Trophoblast cell (in vitro differentiated cells and primary cell): ENCODE measurements around the gene AJAP1.

Experiments
- DNase-seq, 2 donors: peaks; one replicate each; pipeline ENCODE4 v3.0.0-alpha.2; 2016
- H2AFZ ChIP-seq: 2 replicates; pipeline ENCODE4 v1.6.1; 2013; ENCODE audit warnings: low read length, moderate library complexity, mild to moderate bottlenecking; ENCODE audit not compliant: insufficient read depth, poor library complexity
- H2AK5ac ChIP-seq: 2 replicates; pipeline ENCODE4 v1.6.1; 2013; ENCODE audit warnings: mild to moderate bottlenecking, low read length
- H2BK120ac ChIP-seq: 2 replicates; pipeline ENCODE4 v1.6.1; 2013; ENCODE audit warnings: low read length, mild to moderate bottlenecking, moderate library complexity; ENCODE audit not compliant: insufficient read depth, poor library complexity
- H2BK12ac ChIP-seq: 2 replicates; pipeline ENCODE4 v1.6.1; 2013; ENCODE audit warnings: mild to moderate bottlenecking, low read length, moderate library complexity
- H2BK5ac ChIP-seq: 2 replicates; pipeline ENCODE4 v1.6.1; 2013; ENCODE audit warnings: low read length, low read depth, moderate library complexity, mild to moderate bottlenecking; ENCODE audit not compliant: poor library complexity
- H3K14ac ChIP-seq: 2 replicates; pipeline ENCODE4 v1.6.1; 2013; ENCODE audit warnings: mild to moderate bottlenecking, low read length
- H3K18ac ChIP-seq: 2 replicates; pipeline ENCODE4 v1.6.1; 2013; ENCODE audit warnings: mild to moderate bottlenecking, low read length
- H3K23ac ChIP-seq: 2 replicates; pipeline ENCODE4 v1.6.1; 2013; ENCODE audit warnings: low read length
- H3K27ac ChIP-seq: 2 replicates; pipeline ENCODE4 v1.5.1; 2013; ENCODE audit warnings: low read depth, mild to moderate bottlenecking, inconsistent platforms, low read length, moderate library complexity
- H3K27me3 ChIP-seq: 2 replicates; pipeline ENCODE4 v1.6.1; 2013; ENCODE audit warnings: inconsistent platforms, mild to moderate bottlenecking, low read length, moderate library complexity; ENCODE audit not compliant: insufficient read depth
- H3K36me3 ChIP-seq, 2 experiments: 1 replicate in 1 of 2; 2 replicates in 1 of 2; pipeline ENCODE4 v1.6.1; 2013; ENCODE audit warnings: low read length in 2 of 2, mild to moderate bottlenecking in 2 of 2, moderate library complexity in 1 of 2; ENCODE audit not compliant: insufficient read depth in 2 of 2, control insufficient read depth in 1 of 2
- H3K4ac ChIP-seq: 2 replicates; pipeline ENCODE4 v1.6.1; 2013; ENCODE audit warnings: low read depth, mild to moderate bottlenecking, low read length, moderate library complexity
- H3K4me1 ChIP-seq, 2 experiments: 1 replicate in 1 of 2; 2 replicates in 1 of 2; pipeline ENCODE4 v1.6.1; 2013; ENCODE audit warnings: low read length in 2 of 2, mild to moderate bottlenecking in 2 of 2, moderate library complexity in 1 of 2; ENCODE audit not compliant: insufficient read depth in 2 of 2, control insufficient read depth in 1 of 2
- H3K4me2 ChIP-seq: 2 replicates; pipeline ENCODE4 v1.6.1; 2013; ENCODE audit warnings: inconsistent platforms, mild to moderate bottlenecking, low read length, moderate library complexity
- H3K4me3 ChIP-seq: 2 replicates; pipeline ENCODE4 v1.5.1; 2013; ENCODE audit warnings: mild to moderate bottlenecking, low read depth, low read length, inconsistent platforms
- H3K79me1 ChIP-seq: one replicate; pipeline ENCODE4 v1.6.1; 2013; ENCODE audit warnings: low read length
- H3K79me2 ChIP-seq: 2 replicates; pipeline ENCODE4 v1.6.1; 2013; ENCODE audit warnings: low read length, mild to moderate bottlenecking; ENCODE audit not compliant: control insufficient read depth, insufficient read depth, poor library complexity
- H3K9ac ChIP-seq: 2 replicates; pipeline ENCODE4 v1.6.1; 2013; ENCODE audit warnings: mild to moderate bottlenecking, low read length
- H3K9me3 ChIP-seq: 2 replicates; pipeline ENCODE4 v1.6.1; 2013; ENCODE audit warnings: low read depth, mild to moderate bottlenecking, control low read depth, inconsistent platforms, low read length; ENCODE audit not compliant: insufficient read depth
- H4K12ac ChIP-seq: 2 replicates; pipeline ENCODE4 v1.6.1; 2013; ENCODE audit warnings: low read depth, mild to moderate bottlenecking, low read length, moderate library complexity
- H4K8ac ChIP-seq: 2 replicates; pipeline ENCODE4 v1.6.1; 2013; ENCODE audit warnings: low read depth, mild to moderate bottlenecking, low read length, moderate library complexity
- H4K91ac ChIP-seq: one replicate; pipeline ENCODE4 v1.6.1; 2013; ENCODE audit warnings: low read depth, mild to moderate bottlenecking, low read length, moderate library complexity
- WGBS: extraction: QIAGEN DNeasy Blood & Tissue Kit; methylation state at CpG from one replicate; pipeline ENCODE4 v1.1.7; 2013; ENCODE audit warnings: missing lambda C conversion rate; ENCODE audit not compliant: insufficient read length, insufficient coverage; ENCODE audit errors: extremely low coverage; 5-methylcytosine and 5-hydroxymethylcytosine counted together

The AJAP1 gene

GRCh38 chr1:4658643-4659628 is 4.5 kb downstream of the AJAP1 start:
- no peak for DNase-seq
- peaks cover 4 to 13% of the 10 kb centered on the region in 2 experiments for H3K4me1 ChIP-seq

GRCh38 chr1:4660917-4661594 is 6.6 kb downstream of the AJAP1 start:
- Histone ChIP-seq H2BK5ac (no peak overlapping the region), H3K4me3 (no peak overlapping the region), H3K14ac (no peak overlapping the region), H3K79me1 (no peaks in the 10 kb centered on the region), H3K4ac (no peak overlapping the region), H3K4me2 (no peak overlapping the region), H3K36me3 (no peaks in the 10 kb centered on the region), H2BK120ac (no peak overlapping the region), H3K9ac (no peak overlapping the region), H4K8ac (no peak overlapping the region), H3K27ac (no peak overlapping the region), H2AK5ac (no peak overlapping the region), H4K91ac (no peak overlapping the region), H3K9me3 (peaks cover 5% of the 10 kb centered on the region), H2BK12ac (no peak overlapping the region), H2AFZ (no peak overlapping the region), H3K23ac (no peak overlapping the region), H4K12ac (no peak overlapping the region), H3K18ac (no peak overlapping the region), H3K27me3 (no peaks in the 10 kb centered on the region), H3K79me2 (peaks cover 2% of the 10 kb centered on the region), H3K4me1 (peaks cover 1 to 6% of the 10 kb centered on the region in 2 experiments)
- DNase-seq = no peak
- no CpG with 5 or more reads among the region's 4 CpGs for WGBS

More at GRCh38 chr1:4658643-4659628, 4.5 kb downstream of the AJAP1 start:
- Histone ChIP-seq H3K4ac (no peak overlapping the region), H3K27ac (no peak overlapping the region), H3K14ac (no peak overlapping the region), H3K36me3 (no peaks in the 10 kb centered on the region), H3K4me2 (no peak overlapping the region), H3K9ac (no peak overlapping the region), H3K27me3 (peaks cover 5% of the 10 kb centered on the region), H4K8ac (no peak overlapping the region), H2AK5ac (no peak overlapping the region), H3K9me3 (peaks cover 2% of the 10 kb centered on the region), H2BK12ac (no peak overlapping the region), H4K12ac (no peak overlapping the region), H2BK5ac (no peak overlapping the region), H3K79me1 (no peaks in the 10 kb centered on the region), H3K23ac (no peak overlapping the region), H3K18ac (no peak overlapping the region), H2BK120ac (no peak overlapping the region), H3K4me3 (no peak overlapping the region), H3K79me2 (peaks cover 4% of the 10 kb centered on the region), H2AFZ (no peak overlapping the region), H4K91ac (no peak overlapping the region)
- WGBS = no CpG with 5 or more reads among the region's 16 CpGs

GRCh38 chr1:4661595-4661917 is 7.1 kb downstream of the AJAP1 start:
- Histone ChIP-seq H3K27me3 (no peaks in the 10 kb centered on the region), H2BK12ac (no peak overlapping the region), H3K4me3 (no peak overlapping the region), H2AFZ (no peak overlapping the region), H3K9ac (no peak overlapping the region), H3K79me2 (peaks cover 2% of the 10 kb centered on the region), H4K8ac (no peak overlapping the region), H4K12ac (no peak overlapping the region), H2BK120ac (no peak overlapping the region), H3K36me3 (no peaks in the 10 kb centered on the region), H3K23ac (no peak overlapping the region), H3K18ac (no peak overlapping the region), H3K14ac (no peak overlapping the region), H4K91ac (no peak overlapping the region), H3K4ac (no peak overlapping the region), H2AK5ac (no peak overlapping the region), H3K27ac (no peak overlapping the region), H2BK5ac (no peak overlapping the region), H3K4me1 (peaks cover 0 to 6% of the 10 kb centered on the region in 2 experiments), H3K79me1 (no peaks in the 10 kb centered on the region), H3K4me2 (no peak overlapping the region), H3K9me3 (peaks cover 5% of the 10 kb centered on the region)
- WGBS = no CpG with 5 or more reads among the region's 2 CpGs
- no peak for DNase-seq

- Histone ChIP-seq H4K12ac (no peak overlapping the region), H3K23ac (no peak overlapping the region), H4K8ac (no peak overlapping the region), H2BK120ac (no peak overlapping the region), H2BK12ac (no peak overlapping the region), H3K27ac (no peak overlapping the region), H3K18ac (no peak overlapping the region), H3K4ac (peak overlapping the region; percentile 3), H3K14ac (no peak overlapping the region), H3K4me2 (no peak overlapping the region), H4K91ac (no peak overlapping the region), H3K79me1 (no peaks in the 10 kb centered on the region), H2BK5ac (no peak overlapping the region), H3K36me3 (no peaks in the 10 kb centered on the region), H2AK5ac (no peak overlapping the region), H3K4me3 (no peak overlapping the region), H3K4me1 (peaks cover 0 to 3% of the 10 kb centered on the region in 2 experiments), H3K9ac (no peak overlapping the region), H2AFZ (no peak overlapping the region), H3K79me2 (peaks cover 2% of the 10 kb centered on the region), H3K9me3 (peaks cover 8% of the 10 kb centered on the region), H3K27me3 (no peaks in the 10 kb centered on the region)
- no peak for DNase-seq
- WGBS = no CpG with 5 or more reads among the region's 13 CpGs
Observed at GRCh38 chr1:4662168-4662567, 7.8 kb downstream of the AJAP1 start.
